ENCODE data around the gene NRP2.

Gene NRP2

DNA sequence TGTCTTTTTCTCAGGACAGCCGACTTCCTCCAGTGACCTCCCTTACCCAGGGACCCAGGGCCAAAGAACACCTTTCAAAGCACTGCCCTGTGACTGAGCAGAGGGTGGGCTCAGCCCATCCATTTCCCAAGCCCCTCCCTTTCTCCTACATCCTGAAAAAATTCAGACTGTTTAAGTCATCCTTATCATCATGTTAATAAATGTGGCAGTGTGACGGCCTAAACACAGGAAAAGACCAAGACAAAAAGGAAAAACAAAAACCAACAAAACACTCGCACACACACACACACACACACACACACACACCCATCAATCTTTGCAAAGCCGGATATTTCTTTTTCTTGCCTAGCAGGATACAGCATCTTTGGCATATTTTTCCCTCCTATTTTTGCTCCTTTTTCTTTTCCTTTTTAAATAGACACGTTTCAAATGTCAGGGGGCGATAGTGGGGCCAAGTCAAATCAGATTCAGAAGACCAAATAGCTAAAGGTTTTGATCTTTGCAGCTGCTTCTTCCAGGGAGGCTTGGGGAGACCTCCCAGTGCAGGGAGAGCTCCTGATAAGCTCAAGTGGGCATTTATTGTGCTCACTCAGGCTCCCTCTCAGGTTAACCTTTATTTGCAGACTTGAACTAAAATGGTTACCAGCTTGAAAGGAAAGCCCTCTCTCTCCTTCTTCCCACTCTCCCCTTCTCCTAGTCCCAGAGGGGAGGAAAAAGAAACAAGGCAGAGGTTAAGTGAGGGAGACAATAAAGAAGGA, 39.5 kb upstream of the NRP2 start:
- TF ChIP-seq, protein P1, sequence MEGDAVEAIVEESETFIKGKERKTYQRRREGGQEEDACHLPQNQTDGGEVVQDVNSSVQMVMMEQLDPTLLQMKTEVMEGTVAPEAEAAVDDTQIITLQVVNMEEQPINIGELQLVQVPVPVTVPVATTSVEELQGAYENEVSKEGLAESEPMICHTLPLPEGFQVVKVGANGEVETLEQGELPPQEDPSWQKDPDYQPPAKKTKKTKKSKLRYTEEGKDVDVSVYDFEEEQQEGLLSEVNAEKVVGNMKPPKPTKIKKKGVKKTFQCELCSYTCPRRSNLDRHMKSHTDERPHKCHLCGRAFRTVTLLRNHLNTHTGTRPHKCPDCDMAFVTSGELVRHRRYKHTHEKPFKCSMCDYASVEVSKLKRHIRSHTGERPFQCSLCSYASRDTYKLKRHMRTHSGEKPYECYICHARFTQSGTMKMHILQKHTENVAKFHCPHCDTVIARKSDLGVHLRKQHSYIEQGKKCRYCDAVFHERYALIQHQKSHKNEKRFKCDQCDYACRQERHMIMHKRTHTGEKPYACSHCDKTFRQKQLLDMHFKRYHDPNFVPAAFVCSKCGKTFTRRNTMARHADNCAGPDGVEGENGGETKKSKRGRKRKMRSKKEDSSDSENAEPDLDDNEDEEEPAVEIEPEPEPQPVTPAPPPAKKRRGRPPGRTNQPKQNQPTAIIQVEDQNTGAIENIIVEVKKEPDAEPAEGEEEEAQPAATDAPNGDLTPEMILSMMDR (IDR thresholded peaks at IDR 0.05; ENCODE audit: borderline replicate concordance, insufficient read depth, low read depth, low read length), result no peak
- no peak overlapping the region for H3K4me3 ChIP-seq (ENCODE audit: low read depth, low read length)

DNA sequence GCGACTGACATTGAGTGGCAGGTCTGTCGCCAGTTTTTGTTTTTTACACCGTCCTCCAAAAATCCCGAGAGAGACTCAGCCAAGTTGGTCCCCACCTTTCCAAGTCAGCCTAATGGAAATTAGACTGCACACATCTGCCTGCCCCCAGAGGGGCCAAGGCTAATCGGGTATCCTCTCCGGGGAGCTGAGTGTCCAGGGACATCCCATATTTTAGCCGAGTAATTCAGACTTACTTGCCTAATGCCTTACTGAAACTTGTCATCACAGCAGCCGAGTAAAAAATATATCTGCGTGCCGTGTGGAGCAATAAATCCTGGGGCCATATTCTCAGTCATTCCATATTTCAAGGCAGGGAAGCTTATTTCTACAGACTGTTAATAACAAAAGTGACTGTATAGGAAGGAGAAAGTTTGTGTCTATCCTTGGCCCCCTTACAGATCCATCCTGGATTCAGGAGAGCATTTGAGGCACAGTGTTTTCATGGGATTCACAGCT, 38.9 kb upstream of the NRP2 start:
- TF ChIP-seq, protein P1 (IDR thresholded peaks at IDR 0.05; ENCODE audit: borderline replicate concordance, insufficient read depth, low read depth, low read length), result no peak
- no peak overlapping the region for H3K4me3 ChIP-seq (ENCODE audit: low read depth, low read length)

- TF ChIP-seq, protein P1 (IDR thresholded peaks at IDR 0.05; ENCODE audit: borderline replicate concordance, insufficient read depth, low read depth, low read length), result no peak
- no peak overlapping the region for H3K4me3 ChIP-seq (ENCODE audit: low read depth, low read length)
These were observed 38.3 kb upstream of the NRP2 start for GRCh38 chr2:205644018-205644417.

DNA sequence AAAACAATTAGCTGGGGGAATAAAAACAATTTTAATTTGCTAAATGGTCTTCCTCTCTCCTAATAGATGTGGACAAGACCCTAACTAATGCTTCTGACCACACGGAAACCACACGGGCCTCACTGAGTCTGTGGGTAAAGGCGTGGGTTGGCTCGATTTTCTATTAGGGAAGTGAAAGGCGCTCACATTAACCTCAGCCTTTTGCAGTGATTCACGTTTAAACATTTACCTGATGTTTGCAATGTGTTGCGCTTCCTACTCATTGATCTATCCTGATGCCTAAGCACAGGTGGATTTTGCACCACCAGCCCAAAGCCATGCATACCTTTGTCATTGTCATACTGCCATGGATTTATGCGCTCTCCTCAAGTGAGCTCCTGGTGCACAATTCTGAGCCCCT, 35.6 kb upstream of the NRP2 start:
- TF ChIP-seq, protein P1 (IDR thresholded peaks at IDR 0.05; ENCODE audit: borderline replicate concordance, insufficient read depth, low read depth, low read length), result no peak
- no peak overlapping the region for H3K4me3 ChIP-seq (ENCODE audit: low read depth, low read length)

DNA sequence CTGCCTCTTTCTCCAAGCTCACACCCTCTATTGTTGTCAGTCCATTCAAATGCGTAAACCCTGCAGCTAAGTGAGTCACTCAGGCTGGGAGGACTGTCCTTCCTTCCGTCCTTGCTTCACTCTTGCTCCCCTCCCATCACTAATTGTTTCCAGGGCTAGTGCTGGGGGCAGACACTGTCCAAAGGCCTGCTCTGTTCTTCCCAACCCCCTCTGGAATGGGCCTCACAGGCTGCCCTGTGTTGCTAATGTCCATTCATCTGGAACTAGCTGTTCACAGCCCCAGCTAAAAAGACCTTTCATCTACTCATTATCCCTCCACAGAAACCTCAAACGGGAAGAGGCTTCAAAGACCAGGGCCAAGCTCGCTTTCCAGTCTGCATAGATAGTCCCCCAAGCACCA, 31.9 kb upstream of the NRP2 start:
- TF ChIP-seq, protein P1 (IDR thresholded peaks at IDR 0.05; ENCODE audit: borderline replicate concordance, insufficient read depth, low read depth, low read length), result no peak
- H3K4me3 ChIP-seq (ENCODE audit: low read depth, low read length), result no peak overlapping the region

DNA sequence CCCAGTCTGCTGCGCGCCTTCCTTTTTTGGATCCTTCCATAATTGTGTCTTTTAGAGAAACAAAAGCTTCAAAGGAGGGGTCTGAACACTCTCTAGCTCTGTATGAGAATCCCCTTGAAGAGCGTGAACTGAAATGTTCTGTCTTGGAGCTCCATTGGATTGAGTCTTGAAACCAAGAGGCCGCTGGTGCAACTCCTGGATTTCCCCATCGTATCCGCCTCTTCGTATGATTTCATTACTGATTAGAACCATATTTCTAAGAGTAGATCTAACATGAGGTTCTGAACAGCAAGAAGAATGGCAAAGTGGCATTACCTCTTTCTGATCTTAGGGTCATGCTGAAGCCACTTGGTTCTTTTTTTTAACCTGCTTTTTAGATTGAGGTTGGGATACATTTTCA, 31.4 kb upstream of the NRP2 start:
- TF ChIP-seq, protein P1 (IDR thresholded peaks at IDR 0.05; ENCODE audit: borderline replicate concordance, insufficient read depth, low read depth, low read length), result no peak
- H3K4me3 ChIP-seq (ENCODE audit: low read depth, low read length), result no peak overlapping the region

DNA sequence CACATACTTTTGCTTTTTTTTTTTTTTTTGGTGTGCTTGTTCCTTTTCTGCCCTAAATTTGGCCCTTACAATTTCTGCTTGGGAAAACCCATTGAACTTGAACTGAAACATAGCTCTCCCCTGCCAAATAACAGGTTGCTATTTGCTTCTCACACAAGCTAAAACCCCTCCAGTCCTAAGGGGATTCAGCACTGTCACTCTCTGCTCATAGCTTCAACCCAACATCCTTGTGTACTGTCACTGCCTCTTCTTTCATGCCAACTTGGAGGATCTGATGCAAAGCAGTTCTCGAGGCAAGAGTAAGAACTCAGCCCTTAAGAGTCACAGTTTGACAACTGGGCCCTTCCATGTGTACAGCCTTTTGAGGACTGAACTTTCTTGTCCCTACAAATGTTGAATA, 30.6 kb upstream of the NRP2 start:
- H3K4me3 ChIP-seq (ENCODE audit: low read depth, low read length), result no peak overlapping the region
- TF ChIP-seq, protein P1 (IDR thresholded peaks at IDR 0.05; ENCODE audit: borderline replicate concordance, insufficient read depth, low read depth, low read length), result no peak
